ENCODE data around the gene PPP2R3A.

Gene PPP2R3A

DNA sequence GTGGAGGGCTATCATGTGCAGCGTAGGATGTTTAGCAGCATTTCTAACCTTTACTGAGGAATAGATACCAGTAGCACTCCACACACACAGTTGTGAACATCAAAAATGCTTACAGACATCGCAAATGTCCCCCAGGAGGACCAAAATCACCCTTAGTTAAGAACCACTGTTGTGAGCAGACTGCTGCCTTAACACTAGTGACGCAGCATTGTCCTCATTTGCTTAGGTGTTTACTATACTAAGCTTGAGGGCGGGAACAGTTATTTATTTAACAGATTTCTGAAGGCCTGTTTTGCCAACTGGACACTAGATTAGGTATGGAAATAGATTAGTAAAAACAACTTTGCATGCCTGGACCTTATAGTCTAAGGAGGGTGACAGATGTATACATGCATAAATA is 2.3 kb downstream of the PPP2R3A start:
- no peak for DNase-seq (ENCODE audit: low read depth)
- TF ChIP-seq, protein P1, sequence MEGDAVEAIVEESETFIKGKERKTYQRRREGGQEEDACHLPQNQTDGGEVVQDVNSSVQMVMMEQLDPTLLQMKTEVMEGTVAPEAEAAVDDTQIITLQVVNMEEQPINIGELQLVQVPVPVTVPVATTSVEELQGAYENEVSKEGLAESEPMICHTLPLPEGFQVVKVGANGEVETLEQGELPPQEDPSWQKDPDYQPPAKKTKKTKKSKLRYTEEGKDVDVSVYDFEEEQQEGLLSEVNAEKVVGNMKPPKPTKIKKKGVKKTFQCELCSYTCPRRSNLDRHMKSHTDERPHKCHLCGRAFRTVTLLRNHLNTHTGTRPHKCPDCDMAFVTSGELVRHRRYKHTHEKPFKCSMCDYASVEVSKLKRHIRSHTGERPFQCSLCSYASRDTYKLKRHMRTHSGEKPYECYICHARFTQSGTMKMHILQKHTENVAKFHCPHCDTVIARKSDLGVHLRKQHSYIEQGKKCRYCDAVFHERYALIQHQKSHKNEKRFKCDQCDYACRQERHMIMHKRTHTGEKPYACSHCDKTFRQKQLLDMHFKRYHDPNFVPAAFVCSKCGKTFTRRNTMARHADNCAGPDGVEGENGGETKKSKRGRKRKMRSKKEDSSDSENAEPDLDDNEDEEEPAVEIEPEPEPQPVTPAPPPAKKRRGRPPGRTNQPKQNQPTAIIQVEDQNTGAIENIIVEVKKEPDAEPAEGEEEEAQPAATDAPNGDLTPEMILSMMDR (IDR thresholded peaks at IDR 0.05; ENCODE audit: control insufficient read depth, insufficient read depth, low read depth, low read length, missing control alignments) = no peak
- H3K4me3 ChIP-seq (ENCODE audit: control insufficient read depth, low read depth, low read length) = peak overlapping the region; percentile 11; the same call in 1 of the 2 replicates

DNA sequence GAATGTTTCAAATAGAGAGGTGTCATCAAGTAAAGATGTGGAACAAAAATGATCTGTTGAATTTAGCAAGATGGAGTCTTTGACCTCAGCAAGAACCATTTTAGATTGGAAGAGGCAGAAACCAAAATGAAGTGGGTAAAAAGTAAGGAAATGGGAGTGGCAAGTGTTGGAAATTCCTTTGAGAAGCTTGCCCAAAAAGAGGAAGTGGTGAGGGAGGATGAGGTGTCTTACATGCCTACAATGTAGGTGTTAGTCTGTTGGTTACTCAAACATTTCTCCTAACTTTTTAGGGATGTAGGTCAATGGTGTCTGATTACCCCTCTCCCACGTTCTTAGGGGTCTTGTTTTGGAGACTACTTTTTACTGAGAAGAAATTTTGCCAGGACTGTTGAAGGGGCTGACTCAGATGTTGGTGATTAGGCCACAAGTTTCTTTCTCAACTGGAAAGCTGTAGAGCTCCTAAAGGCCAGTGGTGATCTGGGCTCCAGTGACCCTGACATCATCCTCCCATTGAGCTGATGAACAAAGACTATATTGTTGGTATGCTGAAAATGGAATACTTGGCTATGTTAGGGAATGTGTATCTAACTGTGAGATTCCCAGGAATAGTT is 5.1 kb downstream of the PPP2R3A start:
- no peak for DNase-seq (ENCODE audit: low read depth)
- H3K4me3 ChIP-seq (ENCODE audit: control insufficient read depth, low read depth, low read length) = no peak overlapping the region
- TF ChIP-seq, protein P1 (IDR thresholded peaks at IDR 0.05; ENCODE audit: control insufficient read depth, insufficient read depth, low read depth, low read length, missing control alignments) = no peak

DNA sequence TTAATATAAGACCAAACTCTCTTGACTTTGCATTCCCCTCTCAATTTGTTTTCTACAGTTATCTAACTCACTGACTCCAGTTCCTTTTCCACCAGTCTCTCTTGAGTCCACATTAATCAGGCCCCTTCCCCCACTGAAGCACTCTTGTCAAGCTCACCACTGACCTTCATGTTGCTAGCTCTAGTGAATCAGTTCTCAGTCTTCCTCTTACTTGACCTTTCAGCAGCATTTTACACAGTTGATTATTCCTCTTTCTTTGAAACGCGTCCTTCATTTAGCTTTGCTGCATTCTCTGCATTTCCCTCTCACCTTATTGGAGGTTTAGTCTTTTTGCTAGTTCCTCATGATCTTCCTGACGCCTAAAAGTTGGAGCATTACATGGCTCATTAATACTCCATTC is 8.3 kb downstream of the PPP2R3A start:
- DNase-seq (ENCODE audit: low read depth) = no peak
- H3K4me3 ChIP-seq (ENCODE audit: control insufficient read depth, low read depth, low read length) = no peak overlapping the region
- TF ChIP-seq, protein P1 (IDR thresholded peaks at IDR 0.05; ENCODE audit: control insufficient read depth, insufficient read depth, low read depth, low read length, missing control alignments) = no peak

DNA sequence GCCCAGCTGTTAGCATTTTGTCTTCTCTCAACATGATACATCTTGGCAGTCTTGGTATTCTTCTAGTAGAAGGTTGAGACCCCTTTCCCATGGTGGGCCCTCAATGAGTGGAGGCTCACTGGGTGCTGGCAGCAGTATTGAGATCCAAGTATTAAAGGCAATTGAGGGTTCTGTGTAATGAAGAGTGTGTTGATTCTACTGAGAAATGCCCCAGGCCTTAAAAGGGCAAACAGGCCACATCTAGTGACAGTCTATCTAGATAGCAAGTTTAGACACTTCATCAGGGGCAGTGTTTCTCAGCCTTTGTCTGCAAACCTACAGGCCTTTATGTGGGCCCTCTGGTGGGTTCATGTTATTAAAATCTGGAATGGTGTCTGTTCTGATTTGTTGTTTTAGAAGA is 9.5 kb downstream of the PPP2R3A start:
- DNase-seq (ENCODE audit: low read depth) = no peak
- TF ChIP-seq, protein P1 (IDR thresholded peaks at IDR 0.05; ENCODE audit: control insufficient read depth, insufficient read depth, low read depth, low read length, missing control alignments) = no peak
- no peak overlapping the region for H3K4me3 ChIP-seq (ENCODE audit: control insufficient read depth, low read depth, low read length)

DNA sequence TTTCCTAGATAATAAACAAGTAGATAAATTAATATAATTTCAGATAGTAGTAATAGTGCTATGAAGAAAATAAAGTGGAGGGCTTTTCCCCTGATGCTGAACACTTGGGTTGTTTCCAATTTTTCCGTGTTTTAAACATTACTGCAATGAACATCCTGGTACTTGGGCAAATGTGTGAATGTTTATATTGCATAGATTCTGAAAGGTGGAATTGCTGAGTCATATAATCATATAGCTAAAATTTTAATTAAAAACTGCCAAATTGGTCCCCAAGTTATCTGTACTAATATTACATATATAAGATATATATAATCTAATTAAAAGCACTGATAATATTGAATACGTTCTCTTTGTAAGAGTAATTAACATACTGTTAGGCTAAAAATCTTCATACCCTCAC is 10.0 kb downstream of the PPP2R3A start:
- DNase-seq (ENCODE audit: low read depth) = no peak
- TF ChIP-seq, protein P1 (IDR thresholded peaks at IDR 0.05; ENCODE audit: control insufficient read depth, insufficient read depth, low read depth, low read length, missing control alignments) = no peak
- no peak overlapping the region for H3K4me3 ChIP-seq (ENCODE audit: control insufficient read depth, low read depth, low read length)

DNA sequence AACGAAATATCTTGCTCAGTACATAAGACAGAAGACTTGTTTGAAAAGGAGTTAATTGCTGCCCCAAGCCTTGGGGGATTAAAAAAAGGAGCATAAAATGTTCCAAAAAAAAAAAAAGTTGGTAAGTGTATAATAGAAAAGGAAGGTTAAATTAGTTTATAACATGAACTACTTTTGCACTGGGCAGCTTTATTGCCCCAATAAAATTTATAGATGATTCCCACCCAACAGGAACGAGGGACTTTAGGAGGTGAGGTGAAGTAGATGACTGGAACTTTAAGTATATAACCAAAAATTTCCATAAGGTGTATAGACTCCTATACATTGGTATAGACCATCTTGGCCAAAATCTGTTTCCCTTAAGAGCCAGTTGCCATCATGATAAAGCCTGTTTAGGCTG is 14.8 kb downstream of the PPP2R3A start:
- DNase-seq (ENCODE audit: low read depth) = no peak
- TF ChIP-seq, protein P1 (IDR thresholded peaks at IDR 0.05; ENCODE audit: control insufficient read depth, insufficient read depth, low read depth, low read length, missing control alignments) = no peak
- H3K4me3 ChIP-seq (ENCODE audit: control insufficient read depth, low read depth, low read length) = no peak overlapping the region

All from AG09309 (cell line).